ENCODE data around the gene CCDC8. TPM values are rescaled to one million over a fixed set of nuclear protein-coding genes. Genes with fewer than 3 reads are reported as not detected.
A peak's percentile ranks its signal among the peaks of the same experiment; 100 is the strongest.

CCDC8 gene
- total and polyA plus RNA-seq, 12 donors, result 6.3 to 74.0 (median 34.4) TPM

- Histone ChIP-seq H3K9me3 (replicated peaks in 1 of 3) (no peaks in the 10 kb centered on the region), H3K4me3 (no peak overlapping the region), H3K36me3 (replicated peaks in 1 of 2) (peaks cover 0 to 17% of the 10 kb centered on the region in 2 donors), H3K4me1 (replicated peaks in 1 of 2) (no peaks in the 10 kb centered on the region), H3K27ac (no peak overlapping the region), H3K27me3 (no peaks in the 10 kb centered on the region)
- TF ChIP-seq, protein P1, sequence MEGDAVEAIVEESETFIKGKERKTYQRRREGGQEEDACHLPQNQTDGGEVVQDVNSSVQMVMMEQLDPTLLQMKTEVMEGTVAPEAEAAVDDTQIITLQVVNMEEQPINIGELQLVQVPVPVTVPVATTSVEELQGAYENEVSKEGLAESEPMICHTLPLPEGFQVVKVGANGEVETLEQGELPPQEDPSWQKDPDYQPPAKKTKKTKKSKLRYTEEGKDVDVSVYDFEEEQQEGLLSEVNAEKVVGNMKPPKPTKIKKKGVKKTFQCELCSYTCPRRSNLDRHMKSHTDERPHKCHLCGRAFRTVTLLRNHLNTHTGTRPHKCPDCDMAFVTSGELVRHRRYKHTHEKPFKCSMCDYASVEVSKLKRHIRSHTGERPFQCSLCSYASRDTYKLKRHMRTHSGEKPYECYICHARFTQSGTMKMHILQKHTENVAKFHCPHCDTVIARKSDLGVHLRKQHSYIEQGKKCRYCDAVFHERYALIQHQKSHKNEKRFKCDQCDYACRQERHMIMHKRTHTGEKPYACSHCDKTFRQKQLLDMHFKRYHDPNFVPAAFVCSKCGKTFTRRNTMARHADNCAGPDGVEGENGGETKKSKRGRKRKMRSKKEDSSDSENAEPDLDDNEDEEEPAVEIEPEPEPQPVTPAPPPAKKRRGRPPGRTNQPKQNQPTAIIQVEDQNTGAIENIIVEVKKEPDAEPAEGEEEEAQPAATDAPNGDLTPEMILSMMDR (IDR thresholded peaks at IDR 0.05), result no peak
- no peak for TF ChIP-seq POLR2A (IDR thresholded peaks at IDR 0.05)
- 83 to 88% (median 86%) methylated on average over 5 of the region's 5 CpGs for WGBS, 4 donors
- DNase-seq, result peak in 1 of 7 donors; percentile 11
- intact Hi-C loops (cut with DNase I), result loop anchor here in 1 of 2 donors (10.0 kb wide), 1 partner anchor 120 kb away; no protein-coding TSS in a partner anchor
Measured at GRCh38 chr19:46394402-46394797, 19.0 kb downstream of the CCDC8 start.

DNA sequence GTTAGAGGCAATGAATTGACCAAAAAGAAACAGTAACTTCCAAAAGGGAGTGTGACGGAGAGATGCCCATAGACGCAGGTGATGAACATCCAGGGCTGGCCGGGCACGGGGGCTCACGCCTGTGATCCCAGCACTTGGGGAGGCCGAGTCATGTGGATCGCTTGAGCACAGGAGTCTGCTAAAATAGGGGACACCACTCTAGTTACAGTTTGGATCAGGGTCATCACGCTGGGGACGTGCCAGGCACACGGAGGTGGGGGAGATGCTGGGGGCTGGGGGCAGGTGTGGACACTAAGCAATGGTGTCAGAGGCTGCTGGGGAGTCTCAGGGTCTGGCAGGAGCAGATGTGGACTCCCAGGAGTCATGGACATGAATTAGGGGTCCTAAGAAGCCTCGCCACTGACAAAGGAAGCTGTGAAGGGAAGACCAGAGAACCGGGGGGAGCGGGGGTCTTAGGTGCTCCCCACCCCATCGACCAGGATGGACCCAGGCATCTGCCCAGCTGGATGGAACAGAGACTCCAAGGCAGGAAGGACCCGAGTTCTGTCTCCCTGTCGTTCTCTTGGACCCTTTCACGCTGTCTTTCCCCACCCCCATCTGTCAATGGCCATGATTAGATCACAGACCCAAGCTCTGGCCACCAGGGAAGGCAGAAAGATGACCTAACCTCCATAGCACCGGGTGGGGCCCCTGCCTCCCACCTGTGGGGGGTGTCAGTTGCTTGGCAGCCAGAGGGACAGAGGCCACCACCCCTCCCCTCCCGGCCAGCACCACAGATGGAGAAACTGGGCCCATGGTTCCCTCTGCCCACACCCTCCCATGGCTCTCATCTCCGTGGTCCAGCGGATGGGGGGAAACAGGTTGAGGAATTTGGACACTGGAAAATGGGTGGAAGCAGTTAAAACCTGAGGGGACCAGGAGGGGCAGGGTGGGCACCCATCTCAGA is 19.6 kb downstream of the CCDC8 start:
- intact Hi-C loops (cut with DNase I), result loop anchor here in 1 of 2 donors (10.0 kb wide), 1 partner anchor 121 kb away; no protein-coding TSS in a partner anchor
- Histone ChIP-seq H3K27ac (no peak overlapping the region), H3K4me3 (no peak overlapping the region), H3K9me3 (replicated peaks in 1 of 3) (no peaks in the 10 kb centered on the region), H3K36me3 (replicated peaks in 1 of 2) (peaks cover 0 to 21% of the 10 kb centered on the region in 2 donors), H3K4me1 (replicated peaks in 1 of 2) (peaks cover 0 to under 1% of the 10 kb centered on the region in 2 donors), H3K27me3 (no peaks in the 10 kb centered on the region)
- TF ChIP-seq, protein P1 (IDR thresholded peaks at IDR 0.05), result no peak
- no peak for TF ChIP-seq POLR2A (IDR thresholded peaks at IDR 0.05)
- peak in 1 of 7 donors; percentile 20 for DNase-seq
- 75 to 79% (median 76%) methylated on average over 14 to 21 of the region's 21 CpGs for WGBS, 4 donors

DNA sequence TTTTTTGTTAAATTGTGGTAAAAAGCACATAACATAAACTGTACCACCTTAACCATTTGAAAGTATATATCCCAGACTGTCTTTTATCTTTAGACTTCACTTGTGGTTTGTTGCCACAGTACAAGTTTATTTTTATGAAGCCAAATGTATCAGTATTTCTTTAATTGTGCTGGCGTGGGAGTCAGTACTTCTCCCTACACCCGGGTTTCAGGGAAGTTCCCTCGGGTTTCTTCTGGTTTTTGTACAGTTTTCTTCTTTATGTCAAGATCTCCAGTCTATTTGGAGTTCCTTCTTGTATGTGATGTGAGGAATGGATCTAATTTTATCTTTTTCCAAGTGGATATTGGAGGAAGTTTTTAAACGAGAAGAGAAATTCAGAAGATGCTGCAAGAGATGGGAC is 20.5 kb downstream of the CCDC8 start:
- peak in 1 of 7 donors; percentile 5 for DNase-seq
- Histone ChIP-seq H3K27me3 (no peaks in the 10 kb centered on the region), H3K4me3 (no peak overlapping the region), H3K4me1 (replicated peaks in 1 of 2) (peaks cover 0 to 7% of the 10 kb centered on the region in 2 donors), H3K27ac (peak overlapping the region in 1 of 5 donors; percentile 6), H3K36me3 (replicated peaks in 1 of 2) (peaks cover 0 to 29% of the 10 kb centered on the region in 2 donors), H3K9me3 (replicated peaks in 1 of 3) (no peaks in the 10 kb centered on the region)
- WGBS, 4 donors, result 53 to 70% (median 58%) methylated on average over 4 of the region's 4 CpGs
- intact Hi-C loops (cut with DNase I), result loop anchor here in 1 of 2 donors (10.0 kb wide), 1 partner anchor 122 kb away; no protein-coding TSS in a partner anchor
- TF ChIP-seq, protein P1 (IDR thresholded peaks at IDR 0.05), result no peak
- no peak for TF ChIP-seq POLR2A (IDR thresholded peaks at IDR 0.05)

DNA sequence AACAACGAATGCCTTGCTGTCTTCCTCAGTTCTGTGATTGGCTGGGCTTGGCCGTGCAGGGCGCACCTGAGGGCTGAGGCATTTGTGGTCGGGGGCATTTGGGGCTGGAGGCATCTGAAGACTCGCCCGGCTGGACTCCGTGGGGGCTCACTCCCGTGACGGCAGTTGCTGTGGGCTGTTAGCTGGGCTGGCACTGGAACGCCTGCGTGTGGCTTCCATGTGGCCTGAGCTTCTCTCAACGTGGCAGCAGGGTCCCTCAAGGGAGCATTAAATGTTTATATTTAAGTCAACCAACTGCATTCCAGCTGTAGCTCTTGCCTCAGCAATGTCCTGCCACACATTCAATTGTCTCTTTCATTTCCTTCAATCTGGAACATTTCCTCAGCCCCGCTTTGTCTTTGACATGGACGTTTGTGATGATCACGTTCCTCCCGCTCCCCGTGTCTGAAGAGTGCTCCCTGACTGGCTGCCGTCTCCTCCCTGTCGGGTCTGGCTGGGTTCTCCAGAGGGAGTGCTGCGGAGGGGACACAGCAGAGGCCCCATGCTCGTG is 21.0 kb downstream of the CCDC8 start:
- Histone ChIP-seq H3K27ac (peak overlapping the region in 2 of 5 donors; percentile 6 to 29), H3K4me3 (no peak overlapping the region), H3K4me1 (replicated peaks in 1 of 2) (peaks cover 0 to 7% of the 10 kb centered on the region in 2 donors), H3K36me3 (replicated peaks in 1 of 2) (peaks cover 0 to 34% of the 10 kb centered on the region in 2 donors), H3K9me3 (replicated peaks in 1 of 3) (no peaks in the 10 kb centered on the region), H3K27me3 (no peaks in the 10 kb centered on the region)
- 68 to 79% (median 70%) methylated on average over 15 to 21 of the region's 21 CpGs for WGBS, 4 donors
- TF ChIP-seq, protein P1 (IDR thresholded peaks at IDR 0.05), result no peak
- TF ChIP-seq POLR2A (IDR thresholded peaks at IDR 0.05), result no peak
- DNase-seq, result peak in 2 of 7 donors; percentile 15 to 26
- intact Hi-C loops (cut with DNase I), result loop anchor here in 1 of 2 donors (10.0 kb wide), 1 partner anchor 122 kb away; no protein-coding TSS in a partner anchor
